SJCRH30 (cell line): Measurements from ENCODE around the gene STAC2. TPM values are rescaled to one million over a fixed set of nuclear protein-coding genes. Genes with fewer than 3 reads are reported as not detected.

ENCODE experiments used
- DNase-seq, 2 experiments: peaks; one replicate each; pipeline ENCODE4 v3.0.0-alpha.2; 2015 to 2020
- H3K27ac ChIP-seq: fragments of 250-450 bp; sonication (Bioruptor Pico); 2 replicates; pipeline ENCODE4 v1.5.1; 2020; ENCODE audit warnings: mild to moderate bottlenecking, moderate library complexity
- H3K27me3 ChIP-seq: fragments of 250-450 bp; sonication (Bioruptor Pico); 2 replicates; pipeline ENCODE4 v1.5.1; 2020; ENCODE audit warnings: mild to moderate bottlenecking, moderate library complexity
- H3K36me3 ChIP-seq: fragments of 250-450 bp; sonication (Bioruptor Pico); 2 replicates; pipeline ENCODE4 v1.5.1; 2020; ENCODE audit warnings: mild to moderate bottlenecking, moderate library complexity
- H3K4me1 ChIP-seq: fragments of 250-450 bp; sonication (Bioruptor Pico); 2 replicates; pipeline ENCODE4 v1.5.1; 2020; ENCODE audit warnings: mild to moderate bottlenecking, moderate library complexity
- H3K4me3 ChIP-seq: fragments of 250-450 bp; sonication (Bioruptor Pico); 2 replicates; pipeline ENCODE4 v1.5.1; 2020; ENCODE audit warnings: mild to moderate bottlenecking, moderate library complexity
- H3K9me3 ChIP-seq: fragments of 250-450 bp; sonication (Bioruptor Pico); replicated peaks from 2 replicates; pipeline ENCODE4 v1.5.1; 2020; ENCODE audit warnings: mild to moderate bottlenecking, moderate library complexity
- total RNA-seq: library from RNA; depleted of rRNA; stranded (reverse); fragments of >200 nt; shearing (Covaris generic); gene quantifications from 2 replicates; pipeline ENCODE4 v1.2.3, GENCODE V29; 2014

STAC2 gene
- total RNA-seq, 1 experiment from 2014 or later = not detected

- Histone ChIP-seq H3K36me3 (no peaks in the 10 kb centered on the region), H3K9me3 (no peaks in the 10 kb centered on the region), H3K27ac (no peak overlapping the region), H3K4me1 (no peaks in the 10 kb centered on the region), H3K27me3 (no peaks in the 10 kb centered on the region), H3K4me3 (no peak overlapping the region)
- DNase-seq = no peak
Measured at GRCh38 chr17:39224778-39225307, 902 bp downstream of the STAC2 start.

- H3K27ac ChIP-seq = no peak overlapping the region
- H3K4me1 ChIP-seq = no peaks in the 10 kb centered on the region
- no peaks in the 10 kb centered on the region for H3K9me3 ChIP-seq
- DNase-seq = no peak
- H3K27me3 ChIP-seq = no peaks in the 10 kb centered on the region
- H3K36me3 ChIP-seq = no peaks in the 10 kb centered on the region
- H3K4me3 ChIP-seq = no peak overlapping the region
Measured at GRCh38 chr17:39223907-39224777, 1.6 kb downstream of the STAC2 start.

GRCh38 chr17:39222866-39223834 lies 2.6 kb downstream of the STAC2 start:
- H3K36me3 ChIP-seq = no peaks in the 10 kb centered on the region
- no peak overlapping the region for H3K4me3 ChIP-seq
- no peaks in the 10 kb centered on the region for H3K27me3 ChIP-seq
- no peaks in the 10 kb centered on the region for H3K4me1 ChIP-seq
- DNase-seq = no peak
- no peaks in the 10 kb centered on the region for H3K9me3 ChIP-seq
- no peak overlapping the region for H3K27ac ChIP-seq

GRCh38 chr17:39222151-39222550 lies 3.6 kb downstream of the STAC2 start:
- H3K27ac ChIP-seq = no peak overlapping the region
- no peak for DNase-seq
- no peaks in the 10 kb centered on the region for H3K9me3 ChIP-seq
- no peaks in the 10 kb centered on the region for H3K27me3 ChIP-seq
- no peaks in the 10 kb centered on the region for H3K4me1 ChIP-seq
- no peak overlapping the region for H3K4me3 ChIP-seq
- no peaks in the 10 kb centered on the region for H3K36me3 ChIP-seq

GRCh38 chr17:39221572-39221971 lies 4.2 kb downstream of the STAC2 start:
- no peaks in the 10 kb centered on the region for H3K9me3 ChIP-seq
- H3K4me1 ChIP-seq = no peaks in the 10 kb centered on the region
- no peaks in the 10 kb centered on the region for H3K27me3 ChIP-seq
- no peak overlapping the region for H3K27ac ChIP-seq
- H3K4me3 ChIP-seq = no peak overlapping the region
- DNase-seq = no peak
- no peaks in the 10 kb centered on the region for H3K36me3 ChIP-seq

- Histone ChIP-seq H3K4me3 (no peak overlapping the region), H3K4me1 (no peaks in the 10 kb centered on the region), H3K27me3 (no peaks in the 10 kb centered on the region), H3K9me3 (no peaks in the 10 kb centered on the region), H3K27ac (no peak overlapping the region), H3K36me3 (no peaks in the 10 kb centered on the region)
- DNase-seq = no peak
Measured at GRCh38 chr17:39219647-39220154, 6.0 kb downstream of the STAC2 start.

GRCh38 chr17:39218906-39219305 lies 6.8 kb downstream of the STAC2 start:
- Histone ChIP-seq H3K27me3 (no peaks in the 10 kb centered on the region), H3K36me3 (no peaks in the 10 kb centered on the region), H3K9me3 (no peaks in the 10 kb centered on the region), H3K4me1 (no peaks in the 10 kb centered on the region), H3K4me3 (no peak overlapping the region), H3K27ac (no peak overlapping the region)
- DNase-seq = no peak

- DNase-seq = no peak
- Histone ChIP-seq H3K4me1 (no peaks in the 10 kb centered on the region), H3K36me3 (no peaks in the 10 kb centered on the region), H3K27me3 (peaks cover 1% of the 10 kb centered on the region; the same call in 1 of the 2 replicates), H3K27ac (no peak overlapping the region), H3K9me3 (no peaks in the 10 kb centered on the region), H3K4me3 (no peak overlapping the region)
Measured at GRCh38 chr17:39217734-39218369, 7.9 kb downstream of the STAC2 start.

GRCh38 chr17:39213852-39214251 lies 11.9 kb downstream of the STAC2 start:
- H3K27me3 ChIP-seq = peaks cover 3% of the 10 kb centered on the region; the same call in 1 of the 2 replicates
- DNase-seq = no peak
- no peaks in the 10 kb centered on the region for H3K36me3 ChIP-seq
- H3K9me3 ChIP-seq = no peaks in the 10 kb centered on the region
- H3K4me1 ChIP-seq = peaks cover 7% of the 10 kb centered on the region
- H3K4me3 ChIP-seq = no peak overlapping the region
- no peak overlapping the region for H3K27ac ChIP-seq

GRCh38 chr17:39212841-39213480 lies 12.8 kb downstream of the STAC2 start:
- Histone ChIP-seq H3K27me3 (peaks cover 3% of the 10 kb centered on the region; the same call in 1 of the 2 replicates), H3K4me3 (no peak overlapping the region), H3K27ac (no peak overlapping the region), H3K36me3 (no peaks in the 10 kb centered on the region), H3K9me3 (no peaks in the 10 kb centered on the region), H3K4me1 (peaks cover 16% of the 10 kb centered on the region)
- DNase-seq = no peak

GRCh38 chr17:39212195-39212810 lies 13.4 kb downstream of the STAC2 start:
- peaks cover 16% of the 10 kb centered on the region for H3K4me1 ChIP-seq
- H3K4me3 ChIP-seq = no peak overlapping the region
- no peaks in the 10 kb centered on the region for H3K9me3 ChIP-seq
- peaks cover 3% of the 10 kb centered on the region; the same call in 1 of the 2 replicates for H3K27me3 ChIP-seq
- H3K36me3 ChIP-seq = no peaks in the 10 kb centered on the region
- no peak overlapping the region for H3K27ac ChIP-seq
- DNase-seq = no peak

- H3K27me3 ChIP-seq = peaks cover 3% of the 10 kb centered on the region; the same call in 1 of the 2 replicates
- H3K4me1 ChIP-seq = peaks cover 16% of the 10 kb centered on the region
- peaks cover 2% of the 10 kb centered on the region; the same call in 1 of the 2 replicates for H3K36me3 ChIP-seq
- H3K9me3 ChIP-seq = no peaks in the 10 kb centered on the region
- DNase-seq = no peak
- H3K27ac ChIP-seq = no peak overlapping the region
- peak overlapping the region; percentile 37 for H3K4me3 ChIP-seq
Measured at GRCh38 chr17:39210093-39210434, 15.7 kb downstream of the STAC2 start.

GRCh38 chr17:39209317-39210092 lies 16.2 kb downstream of the STAC2 start:
- no peak overlapping the region for H3K27ac ChIP-seq

More at GRCh38 chr17:39209317-39210092, 16.2 kb downstream of the STAC2 start:
- Histone ChIP-seq H3K9me3 (no peaks in the 10 kb centered on the region), H3K27me3 (peaks cover 3% of the 10 kb centered on the region; the same call in 1 of the 2 replicates), H3K4me1 (peaks cover 16% of the 10 kb centered on the region), H3K36me3 (peaks cover 5% of the 10 kb centered on the region), H3K4me3 (peak overlapping the region; percentile 37)
- DNase-seq = peak; percentile 47 to 56
